Natural killer cell (primary cell): ENCODE results near the gene CAGE1. TPM values are rescaled to one million over a fixed set of nuclear protein-coding genes. Genes with fewer than 3 reads are reported as not detected.

Experiments used
- ATAC-seq, 3 donors: fragments of 150-1000 bp in 2 of 3; fragments of 200-7000 bp in 1 of 3; cut with Tn5 transposase; 1 replicate in 1 of 3; 2 replicates in 2 of 3; pipeline ENCODE4 v1.10.0; 2021; ENCODE audit warnings: mild to moderate bottlenecking in 2 of 3, moderate library complexity in 2 of 3
- DNase-seq, 2 donors: peaks; one replicate each; pipeline versions ENCODE4 v3.0.0 to v3.0.0-alpha.2; 2013 to 2021; ENCODE audit warnings: mixed read lengths in 1 of 2
- H3K27ac ChIP-seq: one replicate; pipeline ENCODE4 v1.5.1; 2013; ENCODE audit warnings: mild to moderate bottlenecking, low read length
- H3K27me3 ChIP-seq: one replicate; pipeline ENCODE4 v1.6.1; 2013; ENCODE audit warnings: low read length; ENCODE audit not compliant: control insufficient read depth, insufficient read depth
- H3K36me3 ChIP-seq: one replicate; pipeline ENCODE4 v1.6.1; 2013; ENCODE audit warnings: low read length; ENCODE audit not compliant: control insufficient read depth, insufficient read depth
- H3K4me1 ChIP-seq: one replicate; pipeline ENCODE4 v1.6.1; 2013; ENCODE audit warnings: low read length; ENCODE audit not compliant: control insufficient read depth, insufficient read depth
- H3K4me3 ChIP-seq: one replicate; pipeline ENCODE4 v1.5.1; 2013; ENCODE audit warnings: low read length
- H3K9me3 ChIP-seq: one replicate; pipeline ENCODE4 v1.6.1; 2013; ENCODE audit warnings: low read length; ENCODE audit not compliant: control insufficient read depth, insufficient read depth
- H3K27ac Mint-ChIP-seq, 2 donors: one replicate each; pipeline ENCODE4 v1.8.0; 2022; ENCODE audit warnings: mild to moderate bottlenecking in 2 of 2, mixed read lengths in 2 of 2, moderate library complexity in 1 of 2
- H3K27me3 Mint-ChIP-seq, 2 donors: one replicate each; pipeline ENCODE4 v1.8.0; 2022; ENCODE audit warnings: low read depth in 2 of 2, mixed read lengths in 2 of 2
- H3K36me3 Mint-ChIP-seq: one replicate; pipeline ENCODE4 v1.8.0; 2022; ENCODE audit warnings: mixed read lengths
- H3K4me1 Mint-ChIP-seq, 2 donors: one replicate each; pipeline ENCODE4 v1.8.0; 2022; ENCODE audit warnings: mixed read lengths in 2 of 2
- H3K4me3 Mint-ChIP-seq: one replicate; pipeline ENCODE4 v1.8.0; 2022; ENCODE audit warnings: mild to moderate bottlenecking, moderate library complexity, mixed read lengths
- H3K9me3 Mint-ChIP-seq, 2 donors: one replicate each; pipeline ENCODE4 v1.8.0; 2022; ENCODE audit warnings: mixed read lengths in 2 of 2
- CTCF ChIP-seq: fragments of 200-600 bp; IDR thresholded peaks from one replicate; pipeline ENCODE4 v1.8.0; 2022; ENCODE audit warnings: antibody characterized with exemption
- WGBS: methylation state at CpG from one replicate; pipeline ENCODE4 v1.1.7; 2013; ENCODE audit warnings: missing lambda C conversion rate; ENCODE audit not compliant: insufficient coverage; 5-methylcytosine and 5-hydroxymethylcytosine counted together
- intact Hi-C: fragments of 100-400 bp; cut with micrococcal nuclease; formaldehyde crosslinking; loops from one replicate; pipeline ENCODE4 v1.14.2; 2022
- total RNA-seq, 4 donors: library from RNA; stranded (reverse); fragments of 120-200 nt in 1 of 4; gene quantifications; one replicate each; pipeline versions ENCODE4 v1.2.3 to v1.2.4, GENCODE V29; 2013 to 2022

CAGE1 gene
- total RNA-seq, 3 donors from 2014 or later (not counting 1 experiment from before 2014, with no cell fraction given), result 0.70 to 1.3 (median 1.1) TPM

DNA sequence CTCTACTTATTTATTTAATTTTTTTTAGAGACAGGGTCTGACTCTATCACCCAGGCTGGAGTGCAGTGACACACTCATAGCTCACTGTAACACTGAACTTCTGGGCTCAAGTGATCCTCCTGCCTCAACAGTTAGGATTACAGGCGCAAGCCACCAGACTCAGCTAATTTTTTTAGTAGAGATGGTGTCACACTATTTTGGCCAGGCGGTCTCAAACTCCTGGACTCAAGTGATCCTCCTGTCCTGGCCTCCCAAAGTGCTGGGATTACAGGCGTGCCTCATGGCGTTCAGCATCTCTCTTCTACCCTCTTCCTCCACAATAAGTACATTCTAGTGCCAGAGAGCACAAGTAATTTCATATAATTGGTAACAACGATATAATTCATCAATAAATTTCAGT, 82.0 kb downstream of the CAGE1 start:
- peak overlapping the region in 1 of 2 donors; percentile 55 for H3K27ac Mint-ChIP-seq
- intact Hi-C loops, result no loop called here
- TF ChIP-seq CTCF, result no peak
- ATAC-seq (no peak), DNase-seq (no peak)
- H3K9me3 Mint-ChIP-seq, result no peaks in the 10 kb centered on the region
- no peaks in the 10 kb centered on the region for H3K27me3 Mint-ChIP-seq
- WGBS, result 100% methylated on average over 5 of the region's 5 CpGs
- no peak overlapping the region for H3K4me3 Mint-ChIP-seq
- Histone ChIP-seq H3K27ac (no peak overlapping the region), H3K36me3 (peaks cover 54% of the 10 kb centered on the region), H3K4me3 (no peak overlapping the region), H3K27me3 (no peaks in the 10 kb centered on the region), H3K9me3 (no peaks in the 10 kb centered on the region), H3K4me1 (peaks cover 11% of the 10 kb centered on the region)
- no peaks in the 10 kb centered on the region for H3K36me3 Mint-ChIP-seq
- H3K4me1 Mint-ChIP-seq, result peaks cover 53 to 55% of the 10 kb centered on the region in 2 donors

GRCh38 chr6:7304821-7305220, 84.7 kb downstream of the CAGE1 start:
- H3K4me3 Mint-ChIP-seq, result no peak overlapping the region
- TF ChIP-seq CTCF, result no peak
- DNase-seq (no peak), ATAC-seq (no peak)
- H3K27ac Mint-ChIP-seq, result peak overlapping the region; percentile 27 to 64
- Histone ChIP-seq H3K36me3 (peaks cover 79% of the 10 kb centered on the region), H3K27ac (no peak overlapping the region), H3K9me3 (no peaks in the 10 kb centered on the region), H3K4me3 (no peak overlapping the region), H3K27me3 (no peaks in the 10 kb centered on the region), H3K4me1 (peaks cover 2% of the 10 kb centered on the region)
- no peaks in the 10 kb centered on the region for H3K27me3 Mint-ChIP-seq
- peaks cover 16% of the 10 kb centered on the region for H3K36me3 Mint-ChIP-seq
- H3K9me3 Mint-ChIP-seq, result no peaks in the 10 kb centered on the region
- H3K4me1 Mint-ChIP-seq, result peaks cover 50 to 52% of the 10 kb centered on the region in 2 donors
- 80% methylated on average over 1 of the region's 1 CpG for WGBS
- intact Hi-C loops, result no loop called here

- DNase-seq, result no peak
- Mint-ChIP-seq H3K27me3 (no peaks in the 10 kb centered on the region), H3K4me3 (no peak overlapping the region), H3K27ac (peak overlapping the region in 1 of 2 donors; percentile 47), H3K9me3 (no peaks in the 10 kb centered on the region), H3K4me1 (peaks cover 25 to 38% of the 10 kb centered on the region in 2 donors), H3K36me3 (peaks cover 16% of the 10 kb centered on the region)
- Histone ChIP-seq H3K4me1 (no peaks in the 10 kb centered on the region), H3K27me3 (no peaks in the 10 kb centered on the region), H3K4me3 (no peak overlapping the region), H3K27ac (no peak overlapping the region), H3K9me3 (no peaks in the 10 kb centered on the region), H3K36me3 (peaks cover 81% of the 10 kb centered on the region)
- intact Hi-C loops, result no loop called here
- ATAC-seq, result no peak
- TF ChIP-seq CTCF, result no peak
- WGBS, result 88% methylated on average over 7 of the region's 7 CpGs
These were observed 87.8 kb downstream of the CAGE1 start for GRCh38 chr6:7301702-7302101.

DNA sequence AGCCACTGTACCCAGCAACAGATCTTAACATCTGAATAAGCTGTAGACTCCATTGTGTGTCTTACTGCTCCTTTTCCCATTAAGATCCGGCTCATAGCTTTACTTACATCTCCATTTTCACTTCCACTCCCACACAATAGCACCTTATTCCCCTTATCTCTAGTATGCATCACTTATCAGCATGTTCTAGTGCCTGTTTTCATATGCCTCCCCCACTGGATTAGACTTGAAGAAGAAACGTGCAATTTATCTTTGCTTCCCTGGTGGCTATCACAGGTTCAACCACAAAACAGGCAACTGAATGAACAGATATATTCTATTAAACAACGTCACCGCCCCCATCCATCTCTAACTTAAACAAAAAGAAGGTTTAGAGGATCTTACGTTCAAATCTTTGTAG, 88.6 kb downstream of the CAGE1 start:
- Histone ChIP-seq H3K36me3 (peaks cover 88% of the 10 kb centered on the region), H3K4me3 (no peak overlapping the region), H3K27ac (no peak overlapping the region), H3K27me3 (no peaks in the 10 kb centered on the region), H3K9me3 (no peaks in the 10 kb centered on the region), H3K4me1 (no peaks in the 10 kb centered on the region)
- Mint-ChIP-seq H3K27ac (peak overlapping the region; percentile 16 to 47), H3K4me1 (peaks cover 25 to 38% of the 10 kb centered on the region in 2 donors), H3K27me3 (no peaks in the 10 kb centered on the region), H3K4me3 (no peak overlapping the region), H3K36me3 (peaks cover 16% of the 10 kb centered on the region), H3K9me3 (no peaks in the 10 kb centered on the region)
- 93% methylated on average over 5 of the region's 5 CpGs for WGBS
- intact Hi-C loops, result no loop called here
- DNase-seq (no peak), ATAC-seq (no peak)
- no peak for TF ChIP-seq CTCF
